HG03025 (cell line): Measurements from ENCODE around the gene ALG3.

Source experiments
- ATAC-seq: cut with Tn5 transposase; IDR thresholded peaks from one replicate; pipeline ENCODE4 v1.9.1; 2021; ENCODE audit warnings: mild to moderate bottlenecking, moderate library complexity; ENCODE audit not compliant: unreplicated experiment, low FRiP score

Gene ALG3

GRCh38 chr3:184200825-184201224 is 47.9 kb downstream of the ALG3 start:
- no peak for ATAC-seq

GRCh38 chr3:184198509-184198908 is 50.3 kb downstream of the ALG3 start:
- ATAC-seq, result no peak

GRCh38 chr3:184196536-184196935 is 52.2 kb downstream of the ALG3 start:
- no peak for ATAC-seq

GRCh38 chr3:184193991-184194539 is 54.7 kb downstream of the ALG3 start:
- no peak for ATAC-seq

- no peak for ATAC-seq
Measured at GRCh38 chr3:184192889-184193288, 55.9 kb downstream of the ALG3 start.
